SK-N-SH treated with all-trans-retinoic acid at 6 μM for 48 hours (cell line): ENCODE results near the gene NRN1.

Experiments used
- ATAC-seq: fragments of 200-7000 bp; cut with Tn5 transposase; 3 replicates; pipeline ENCODE4 v1.9.1; 2020; ENCODE audit warnings: mild to moderate bottlenecking, moderate library complexity
- BACH2 ChIP-seq: fragments of 250-450 bp; sonication (Bioruptor Pico); IDR thresholded peaks from 2 replicates; pipeline ENCODE4 v1.9.0; 2021; ENCODE audit warnings: mild to moderate bottlenecking, borderline replicate concordance
- ISL1 ChIP-seq: fragments of 250-450 bp; sonication (Bioruptor Pico); IDR thresholded peaks from 2 replicates; pipeline ENCODE4 v2.1.2; 2022; ENCODE audit warnings: mild to moderate bottlenecking, moderate library complexity
- PATZ1 ChIP-seq: fragments of 250-450 bp; sonication (Bioruptor Pico); IDR thresholded peaks from 2 replicates; pipeline ENCODE4 v1.8.0; 2020; ENCODE audit warnings: mild to moderate bottlenecking, moderate library complexity, borderline replicate concordance
- ZC3H10 ChIP-seq: fragments of 250-450 bp; sonication (Bioruptor Pico); IDR thresholded peaks from 2 replicates; pipeline ENCODE4 v1.5.1; 2021; ENCODE audit warnings: mild to moderate bottlenecking, moderate library complexity

NRN1 gene

GRCh38 chr6:5950361-5950785 lies 56.4 kb downstream of the NRN1 start:
- no peak for TF ChIP-seq ZC3H10 (CRISPR knock-in tag)
- TF ChIP-seq BACH2: no peak
- no peak for TF ChIP-seq ISL1 (CRISPR knock-in tag)
- no peak for TF ChIP-seq PATZ1 (CRISPR knock-in tag)
- peak; percentile 86 for ATAC-seq
